HEK293 (cell line): ENCODE data around the gene GSK3B.

Experiments used
- CTCF ChIA-PET: fragments of 350-600 bp; formaldehyde crosslinking; extraction: SDS; loops from one replicate; lab custom pipeline; 2021; ENCODE audit warnings: antibody characterized with exemption; lab: Yijun Ruan, JAX
- POLR2A ChIA-PET: fragments of 300-600 bp; formaldehyde crosslinking; extraction: SDS; loops from one replicate; lab custom pipeline; 2020; ENCODE audit warnings: antibody characterized with exemption, inconsistent platforms; lab: Yijun Ruan, JAX
- H3K27ac ChIP-seq: fragments of 200-500 bp; sonication (Bioruptor generic); 2 replicates; pipeline ENCODE4 v1.5.1; 2014; ENCODE audit warnings: low read depth, low read length, control low read depth, inconsistent platforms; ENCODE audit errors: extremely low read depth
- H3K36me3 ChIP-seq, 2 experiments: fragments of 200-500 bp in 1 of 2; sonication (Bioruptor generic) in 1 of 2; 1 replicate in 1 of 2; 2 replicates in 1 of 2; pipeline ENCODE4 v1.5.1; 2014 to 2017; ENCODE audit warnings: inconsistent platforms in 2 of 2, low read length in 2 of 2; ENCODE audit not compliant: control insufficient read depth in 2 of 2, insufficient read depth in 1 of 2
- H3K4me1 ChIP-seq: fragments of 200-500 bp; sonication (Bioruptor generic); 2 replicates; pipeline ENCODE4 v1.5.1; 2014; ENCODE audit warnings: mild to moderate bottlenecking, low read length, inconsistent platforms; ENCODE audit not compliant: control insufficient read depth, insufficient read depth
- H3K4me3 ChIP-seq: 2 replicates; pipeline ENCODE4 v1.5.1; 2011; ENCODE audit warnings: low read depth, mild to moderate bottlenecking, control low read depth, low read length, moderate library complexity
- H3K9me3 ChIP-seq: fragments of 200-500 bp; sonication (Bioruptor generic); 2 replicates; pipeline ENCODE4 v1.5.1; 2014; ENCODE audit warnings: low read depth, low read length, inconsistent platforms; ENCODE audit not compliant: control insufficient read depth, insufficient read depth
- GFI1B ChIP-seq: fragments of 450-650 bp; formaldehyde crosslinking; IDR thresholded peaks from 2 replicates; pipeline ENCODE4 v1.5.1; 2016; ENCODE audit warnings: missing biosample characterization, missing genetic modification characterization
- GLIS1 ChIP-seq: fragments of 450-650 bp; formaldehyde crosslinking; IDR thresholded peaks from 2 replicates; pipeline ENCODE4 v1.5.1; 2016; ENCODE audit warnings: missing biosample characterization, missing genetic modification characterization
- SP7 ChIP-seq: fragments of 450-650 bp; formaldehyde crosslinking; IDR thresholded peaks from 2 replicates; pipeline ENCODE4 v1.5.1; 2016; ENCODE audit warnings: missing biosample characterization, missing genetic modification characterization
- YY1 ChIP-seq: fragments of 450-650 bp; formaldehyde crosslinking; IDR thresholded peaks from 2 replicates; pipeline ENCODE4 v1.5.1; 2018; ENCODE audit warnings: missing biosample characterization, missing genetic modification characterization
- ZFP37 ChIP-seq: fragments of 450-650 bp; formaldehyde crosslinking; IDR thresholded peaks from 2 replicates; pipeline ENCODE4 v1.5.1; 2016; ENCODE audit warnings: missing biosample characterization, missing genetic modification characterization
- ZNF155 ChIP-seq: fragments of 450-650 bp; formaldehyde crosslinking; IDR thresholded peaks from 2 replicates; pipeline ENCODE4 v1.5.1; 2016; ENCODE audit warnings: missing biosample characterization, missing genetic modification characterization
- ZNF211 ChIP-seq: fragments of 450-650 bp; formaldehyde crosslinking; IDR thresholded peaks from 2 replicates; pipeline ENCODE4 v1.5.1; 2016; ENCODE audit warnings: low read depth, missing biosample characterization, missing genetic modification characterization
- ZNF266 ChIP-seq: fragments of 450-650 bp; formaldehyde crosslinking; IDR thresholded peaks from 2 replicates; pipeline ENCODE4 v1.5.1; 2016; ENCODE audit warnings: missing biosample characterization, missing genetic modification characterization, low read depth
- ZNF335 ChIP-seq: fragments of 450-650 bp; formaldehyde crosslinking; conservative IDR thresholded peaks from 2 replicates; pipeline ENCODE4 v1.5.1; 2016; ENCODE audit warnings: missing biosample characterization, missing genetic modification characterization
- ZNF391 ChIP-seq: fragments of 450-650 bp; formaldehyde crosslinking; IDR thresholded peaks from 2 replicates; pipeline ENCODE4 v1.5.1; 2016; ENCODE audit warnings: low read depth, missing biosample characterization, missing genetic modification characterization, borderline replicate concordance
- ZNF449 ChIP-seq: fragments of 450-650 bp; formaldehyde crosslinking; IDR thresholded peaks from 2 replicates; pipeline ENCODE4 v1.5.1; 2017; ENCODE audit warnings: missing biosample characterization, mild to moderate bottlenecking, missing genetic modification characterization, moderate library complexity
- ZNF514 ChIP-seq: fragments of 450-650 bp; formaldehyde crosslinking; IDR thresholded peaks from 2 replicates; pipeline ENCODE4 v1.5.1; 2016; ENCODE audit warnings: missing biosample characterization, missing genetic modification characterization
- ZNF518A ChIP-seq: fragments of 450-650 bp; formaldehyde crosslinking; conservative IDR thresholded peaks from 2 replicates; pipeline ENCODE4 v1.5.1; 2016; ENCODE audit warnings: low read depth, missing biosample characterization, missing genetic modification characterization
- ZNF571 ChIP-seq: fragments of 450-650 bp; formaldehyde crosslinking; IDR thresholded peaks from 2 replicates; pipeline ENCODE4 v1.5.0; 2017; ENCODE audit warnings: missing biosample characterization, missing genetic modification characterization
- ZNF580 ChIP-seq: fragments of 450-650 bp; formaldehyde crosslinking; IDR thresholded peaks from 2 replicates; pipeline ENCODE4 v1.5.1; 2016; ENCODE audit warnings: missing biosample characterization, missing genetic modification characterization
- ZNF600 ChIP-seq: fragments of 450-650 bp; formaldehyde crosslinking; IDR thresholded peaks from 2 replicates; pipeline ENCODE4 v1.5.1; 2016; ENCODE audit warnings: missing biosample characterization, missing genetic modification characterization
- ZNF626 ChIP-seq: fragments of 450-650 bp; sonication (Bioruptor Pico); formaldehyde crosslinking; IDR thresholded peaks from 2 replicates; pipeline ENCODE4 v1.5.1; 2018; ENCODE audit warnings: missing biosample characterization, missing genetic modification characterization, inconsistent platforms
- ZNF843 ChIP-seq: fragments of 450-650 bp; formaldehyde crosslinking; IDR thresholded peaks from 2 replicates; pipeline ENCODE4 v1.5.1; 2016; ENCODE audit warnings: missing biosample characterization, missing genetic modification characterization
- TF ChIP-seq, protein P1 (sequence below): fragments of 450-650 bp; formaldehyde crosslinking; IDR thresholded peaks from 2 replicates; pipeline ENCODE4 v1.5.1; 2016; ENCODE audit warnings: missing biosample characterization, missing genetic modification characterization
- TF ChIP-seq, protein P2 (sequence below): fragments of 450-650 bp; IDR thresholded peaks from 2 replicates; pipeline ENCODE4 v1.5.1; 2018; ENCODE audit warnings: missing biosample characterization, missing genetic modification characterization
- TF ChIP-seq, protein P3 (sequence below): fragments of 450-650 bp; IDR thresholded peaks from 2 replicates; pipeline ENCODE4 v1.5.1; 2018; ENCODE audit warnings: missing biosample characterization, mild to moderate bottlenecking, missing genetic modification characterization

Gene GSK3B

GRCh38 chr3:119858957-119859356 lies 235.3 kb downstream of the GSK3B start:
- Histone ChIP-seq H3K4me1 (no peaks in the 10 kb centered on the region), H3K4me3 (no peak overlapping the region), H3K27ac (no peak overlapping the region), H3K9me3 (no peaks in the 10 kb centered on the region), H3K36me3 (peaks cover 10 to 29% of the 10 kb centered on the region in 2 experiments)
- ChIA-PET POLR2A (no interaction called here), CTCF (interaction anchor here (1.6 kb wide), 1 partner anchor 33 kb away, joined by 3 read pairs; no protein-coding TSS in a partner anchor)
- TF ChIP-seq, protein P1, sequence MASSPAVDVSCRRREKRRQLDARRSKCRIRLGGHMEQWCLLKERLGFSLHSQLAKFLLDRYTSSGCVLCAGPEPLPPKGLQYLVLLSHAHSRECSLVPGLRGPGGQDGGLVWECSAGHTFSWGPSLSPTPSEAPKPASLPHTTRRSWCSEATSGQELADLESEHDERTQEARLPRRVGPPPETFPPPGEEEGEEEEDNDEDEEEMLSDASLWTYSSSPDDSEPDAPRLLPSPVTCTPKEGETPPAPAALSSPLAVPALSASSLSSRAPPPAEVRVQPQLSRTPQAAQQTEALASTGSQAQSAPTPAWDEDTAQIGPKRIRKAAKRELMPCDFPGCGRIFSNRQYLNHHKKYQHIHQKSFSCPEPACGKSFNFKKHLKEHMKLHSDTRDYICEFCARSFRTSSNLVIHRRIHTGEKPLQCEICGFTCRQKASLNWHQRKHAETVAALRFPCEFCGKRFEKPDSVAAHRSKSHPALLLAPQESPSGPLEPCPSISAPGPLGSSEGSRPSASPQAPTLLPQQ (tag by site-specific recombination): no peak
- TF ChIP-seq ZNF600 (tag by site-specific recombination): no peak
- TF ChIP-seq SP7 (tag by site-specific recombination): no peak
- TF ChIP-seq GLIS1: no peak
- TF ChIP-seq ZNF626 (tag by site-specific recombination): no peak

GRCh38 chr3:119856695-119857094 lies 237.6 kb downstream of the GSK3B start:
- Histone ChIP-seq H3K27ac (no peak overlapping the region), H3K4me1 (no peaks in the 10 kb centered on the region), H3K9me3 (no peaks in the 10 kb centered on the region), H3K36me3 (peaks cover 0 to 14% of the 10 kb centered on the region in 2 experiments; a peak in 1 of 3 replicates), H3K4me3 (no peak overlapping the region)
- POLR2A ChIA-PET: no interaction called here
- TF ChIP-seq YY1 (tag by site-specific recombination) (no peak), ZNF449 (tag by site-specific recombination) (no peak), ZNF843 (no peak), ZNF514 (tag by site-specific recombination) (no peak), ZNF391 (tag by site-specific recombination) (no peak), ZNF580 (tag by site-specific recombination) (no peak), ZNF211 (tag by site-specific recombination) (no peak)
- CTCF ChIA-PET: interaction anchor here (0.9 kb wide), 1 partner anchor 25 kb away, joined by 3 read pairs; no protein-coding TSS in a partner anchor

DNA sequence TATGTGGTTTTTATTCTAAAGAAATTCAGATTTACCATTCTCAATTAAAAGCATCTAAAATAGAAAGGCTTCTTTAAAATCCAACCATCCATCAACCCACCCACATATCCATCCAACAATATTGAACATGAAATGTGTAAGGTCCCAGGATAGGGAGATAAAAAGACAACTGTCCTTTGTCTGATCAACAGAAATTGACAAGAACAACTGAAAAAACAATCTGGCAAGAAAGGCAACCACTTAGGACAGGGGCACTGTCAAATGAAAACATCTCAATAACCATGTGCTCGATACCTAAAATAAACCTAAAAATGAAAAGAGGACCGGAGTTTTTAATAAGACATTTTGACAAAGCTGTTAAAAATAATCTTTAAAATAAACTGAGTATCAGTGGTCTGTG lies 245.1 kb downstream of the GSK3B start:
- Histone ChIP-seq H3K4me3 (no peak overlapping the region), H3K9me3 (no peaks in the 10 kb centered on the region), H3K27ac (no peak overlapping the region), H3K4me1 (no peaks in the 10 kb centered on the region), H3K36me3 (no peaks in the 10 kb centered on the region)
- CTCF ChIA-PET: no interaction called here
- POLR2A ChIA-PET: no interaction called here
- TF ChIP-seq, protein P2, sequence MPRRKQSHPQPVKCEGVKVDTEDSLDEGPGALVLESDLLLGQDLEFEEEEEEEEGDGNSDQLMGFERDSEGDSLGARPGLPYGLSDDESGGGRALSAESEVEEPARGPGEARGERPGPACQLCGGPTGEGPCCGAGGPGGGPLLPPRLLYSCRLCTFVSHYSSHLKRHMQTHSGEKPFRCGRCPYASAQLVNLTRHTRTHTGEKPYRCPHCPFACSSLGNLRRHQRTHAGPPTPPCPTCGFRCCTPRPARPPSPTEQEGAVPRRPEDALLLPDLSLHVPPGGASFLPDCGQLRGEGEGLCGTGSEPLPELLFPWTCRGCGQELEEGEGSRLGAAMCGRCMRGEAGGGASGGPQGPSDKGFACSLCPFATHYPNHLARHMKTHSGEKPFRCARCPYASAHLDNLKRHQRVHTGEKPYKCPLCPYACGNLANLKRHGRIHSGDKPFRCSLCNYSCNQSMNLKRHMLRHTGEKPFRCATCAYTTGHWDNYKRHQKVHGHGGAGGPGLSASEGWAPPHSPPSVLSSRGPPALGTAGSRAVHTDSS (tag by site-specific recombination): no peak
- TF ChIP-seq, protein P3, sequence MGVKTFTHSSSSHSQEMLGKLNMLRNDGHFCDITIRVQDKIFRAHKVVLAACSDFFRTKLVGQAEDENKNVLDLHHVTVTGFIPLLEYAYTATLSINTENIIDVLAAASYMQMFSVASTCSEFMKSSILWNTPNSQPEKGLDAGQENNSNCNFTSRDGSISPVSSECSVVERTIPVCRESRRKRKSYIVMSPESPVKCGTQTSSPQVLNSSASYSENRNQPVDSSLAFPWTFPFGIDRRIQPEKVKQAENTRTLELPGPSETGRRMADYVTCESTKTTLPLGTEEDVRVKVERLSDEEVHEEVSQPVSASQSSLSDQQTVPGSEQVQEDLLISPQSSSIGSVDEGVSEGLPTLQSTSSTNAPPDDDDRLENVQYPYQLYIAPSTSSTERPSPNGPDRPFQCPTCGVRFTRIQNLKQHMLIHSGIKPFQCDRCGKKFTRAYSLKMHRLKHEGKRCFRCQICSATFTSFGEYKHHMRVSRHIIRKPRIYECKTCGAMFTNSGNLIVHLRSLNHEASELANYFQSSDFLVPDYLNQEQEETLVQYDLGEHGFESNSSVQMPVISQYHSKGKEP (tag by site-specific recombination): no peak
- TF ChIP-seq ZNF335 (tag by site-specific recombination) (no peak), ZNF518A (no peak), ZNF155 (no peak), ZNF571 (no peak), GFI1B (tag by site-specific recombination) (no peak), ZFP37 (tag by site-specific recombination) (no peak), ZNF266 (tag by site-specific recombination) (no peak)
